NB4 (cell line): Measurements from ENCODE around the gene YIPF3.

Source experiments
- POLR2A ChIP-seq: IDR thresholded peaks from 2 replicates; pipeline ENCODE4 v1.6.1; 2011; ENCODE audit warnings: mild to moderate bottlenecking; ENCODE audit not compliant: insufficient read length; ENCODE audit errors: extremely low read depth
- TF ChIP-seq, protein P1 (sequence below): IDR thresholded peaks from one replicate; pipeline ENCODE4 v1.5.1; 2012; ENCODE audit warnings: low read depth, low read length

DNA sequence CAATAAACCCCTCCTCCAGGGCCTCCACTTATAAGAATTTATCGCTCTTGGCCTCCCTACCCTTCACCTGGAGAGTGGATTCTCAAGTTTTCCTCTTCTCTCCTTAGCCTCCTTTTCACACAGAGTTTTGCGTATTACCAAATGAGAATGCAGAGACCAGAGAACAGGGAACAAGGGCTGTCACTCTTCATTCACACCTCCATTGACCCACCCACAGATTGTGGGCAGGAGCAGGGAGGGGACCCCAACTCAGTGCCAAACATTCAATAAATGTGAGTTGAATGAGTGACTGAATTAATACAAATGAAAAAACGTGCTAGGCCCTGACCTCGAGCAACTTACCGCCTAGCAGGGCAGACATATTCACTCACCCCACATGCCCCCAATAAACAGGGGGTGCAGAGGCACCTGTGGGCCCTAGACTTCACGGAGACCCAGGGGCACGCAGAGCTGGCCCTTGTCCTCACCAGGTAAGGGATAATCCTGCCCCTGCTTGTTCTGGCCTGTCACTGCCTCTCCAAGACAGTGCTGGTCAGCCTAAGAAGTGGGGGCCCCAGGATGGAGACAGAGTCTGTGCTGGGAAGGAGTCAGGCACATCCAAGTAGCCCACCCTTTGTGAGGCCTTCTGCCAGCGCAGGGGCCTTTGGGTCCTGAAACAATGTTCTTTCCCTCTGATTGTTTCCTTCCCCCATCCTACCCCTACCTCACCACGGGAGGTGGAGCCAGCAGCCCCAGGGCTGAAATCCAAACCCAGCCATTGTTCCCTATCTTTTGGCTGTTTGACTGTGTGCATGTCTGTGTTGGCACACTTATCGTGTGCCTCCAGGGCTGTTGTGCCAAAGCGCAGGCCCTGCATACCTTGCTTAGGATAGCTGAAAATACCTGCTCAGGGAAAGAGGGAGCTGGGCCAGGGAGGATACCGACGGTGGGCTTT, 47.7 kb downstream of the YIPF3 start:
- TF ChIP-seq, protein P1, sequence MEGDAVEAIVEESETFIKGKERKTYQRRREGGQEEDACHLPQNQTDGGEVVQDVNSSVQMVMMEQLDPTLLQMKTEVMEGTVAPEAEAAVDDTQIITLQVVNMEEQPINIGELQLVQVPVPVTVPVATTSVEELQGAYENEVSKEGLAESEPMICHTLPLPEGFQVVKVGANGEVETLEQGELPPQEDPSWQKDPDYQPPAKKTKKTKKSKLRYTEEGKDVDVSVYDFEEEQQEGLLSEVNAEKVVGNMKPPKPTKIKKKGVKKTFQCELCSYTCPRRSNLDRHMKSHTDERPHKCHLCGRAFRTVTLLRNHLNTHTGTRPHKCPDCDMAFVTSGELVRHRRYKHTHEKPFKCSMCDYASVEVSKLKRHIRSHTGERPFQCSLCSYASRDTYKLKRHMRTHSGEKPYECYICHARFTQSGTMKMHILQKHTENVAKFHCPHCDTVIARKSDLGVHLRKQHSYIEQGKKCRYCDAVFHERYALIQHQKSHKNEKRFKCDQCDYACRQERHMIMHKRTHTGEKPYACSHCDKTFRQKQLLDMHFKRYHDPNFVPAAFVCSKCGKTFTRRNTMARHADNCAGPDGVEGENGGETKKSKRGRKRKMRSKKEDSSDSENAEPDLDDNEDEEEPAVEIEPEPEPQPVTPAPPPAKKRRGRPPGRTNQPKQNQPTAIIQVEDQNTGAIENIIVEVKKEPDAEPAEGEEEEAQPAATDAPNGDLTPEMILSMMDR = no peak
- TF ChIP-seq POLR2A = no peak
